Measurements from ENCODE around the gene PNPLA2. TPM values are rescaled to one million over a fixed set of nuclear protein-coding genes. Genes with fewer than 3 reads are reported as not detected.

PNPLA2 gene
- total RNA-seq, 1 experiment from 2014 or later = 10.3 TPM

DNA sequence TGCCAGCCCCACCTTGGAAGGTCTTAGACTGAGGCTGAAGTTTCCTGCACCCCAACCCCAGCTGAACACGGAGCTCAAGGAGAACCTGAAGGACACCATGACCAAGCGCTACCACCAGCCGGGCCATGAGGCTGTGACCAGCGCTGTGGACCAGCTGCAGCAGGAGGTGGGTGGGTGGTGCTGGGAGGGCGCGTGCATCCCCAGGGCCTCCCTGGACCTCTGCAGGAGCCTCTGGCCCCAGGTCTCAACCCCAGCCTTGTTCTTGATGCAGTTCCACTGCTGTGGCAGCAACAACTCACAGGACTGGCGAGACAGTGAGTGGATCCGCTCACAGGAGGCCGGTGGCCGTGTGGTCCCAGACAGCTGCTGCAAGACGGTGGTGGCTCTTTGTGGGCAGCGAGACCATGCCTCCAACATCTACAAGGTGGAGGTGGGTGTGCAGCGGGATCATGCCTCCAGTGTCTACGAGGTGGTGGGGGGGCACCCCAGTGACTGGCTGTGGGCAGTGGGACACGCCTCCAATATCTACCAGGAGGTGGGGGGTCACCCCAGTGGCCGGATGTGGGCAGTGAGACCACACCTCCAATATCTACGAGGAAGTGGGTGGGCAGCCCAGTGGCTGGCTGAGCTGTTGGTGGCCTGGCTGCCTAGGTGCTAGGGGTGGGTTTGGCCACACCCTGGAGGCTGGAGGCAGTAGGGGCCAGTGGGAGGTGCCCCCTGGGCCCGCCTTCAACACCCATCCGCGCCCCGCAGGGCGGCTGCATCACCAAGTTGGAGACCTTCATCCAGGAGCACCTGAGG is 18.7 kb downstream of the PNPLA2 start:
- DNase-seq (ENCODE audit: low spot score) = no peak
- in situ Hi-C loops (cut with HindIII; ENCODE audit: low sequenced_read_pairs) = no loop called here

DNA sequence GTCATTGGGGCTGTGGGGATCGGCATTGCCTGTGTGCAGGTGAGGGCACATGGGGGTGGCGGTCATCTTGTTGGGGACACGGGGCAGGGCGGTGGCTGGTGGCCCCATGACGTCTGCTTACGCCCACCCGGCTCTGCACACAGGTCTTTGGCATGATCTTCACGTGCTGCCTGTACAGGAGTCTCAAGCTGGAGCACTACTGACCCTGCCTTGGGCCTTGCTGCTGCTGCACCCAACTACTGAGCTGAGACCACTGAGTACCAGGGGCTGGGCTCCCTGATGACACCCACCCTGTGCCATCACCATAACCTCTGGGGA is 19.2 kb downstream of the PNPLA2 start:
- DNase-seq (ENCODE audit: low spot score) = no peak
- in situ Hi-C loops (cut with HindIII; ENCODE audit: low sequenced_read_pairs) = no loop called here

DNA sequence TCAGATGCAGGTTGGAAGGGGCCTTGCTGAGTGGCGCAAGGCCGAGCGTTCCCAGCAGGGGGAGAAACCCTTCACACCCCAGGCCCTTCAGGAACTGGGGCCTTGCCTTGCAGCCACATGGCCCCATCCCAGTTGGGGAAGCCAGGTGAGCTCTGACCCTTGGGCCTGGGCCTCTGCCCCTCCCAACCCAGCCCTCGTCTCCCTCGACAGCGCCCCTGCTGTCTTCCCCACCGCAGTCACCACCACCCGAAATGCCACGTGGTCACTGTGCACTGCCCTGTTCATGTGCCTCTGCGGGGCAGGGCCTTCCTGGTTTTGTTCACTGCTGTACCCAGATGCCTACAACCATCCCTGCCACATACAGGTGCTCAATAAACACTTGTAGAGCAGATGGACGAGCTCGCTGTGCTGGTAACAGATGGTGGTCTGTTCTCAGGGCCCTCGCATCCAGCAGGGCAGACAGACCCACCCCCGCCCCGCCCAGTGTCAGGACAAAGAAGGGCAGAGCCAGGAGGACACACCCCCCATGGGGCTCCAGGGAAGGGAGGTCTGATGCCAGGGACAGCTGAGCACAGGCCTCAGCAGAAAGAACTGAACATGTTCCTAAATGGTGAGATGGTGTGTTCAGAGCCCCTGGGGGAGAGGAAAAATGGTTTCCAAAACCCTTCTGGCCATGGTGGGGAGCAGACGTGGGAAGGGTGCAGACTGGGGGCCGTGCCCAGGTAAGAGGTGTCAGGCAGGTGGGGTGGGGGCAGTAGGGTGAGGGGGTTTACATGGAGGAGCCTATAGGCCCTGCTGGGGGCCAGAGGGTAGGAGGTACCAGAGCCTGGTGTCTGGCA is 19.9 kb downstream of the PNPLA2 start:
- in situ Hi-C loops (cut with HindIII; ENCODE audit: low sequenced_read_pairs) = no loop called here
- no peak for DNase-seq (ENCODE audit: low spot score)

DNA sequence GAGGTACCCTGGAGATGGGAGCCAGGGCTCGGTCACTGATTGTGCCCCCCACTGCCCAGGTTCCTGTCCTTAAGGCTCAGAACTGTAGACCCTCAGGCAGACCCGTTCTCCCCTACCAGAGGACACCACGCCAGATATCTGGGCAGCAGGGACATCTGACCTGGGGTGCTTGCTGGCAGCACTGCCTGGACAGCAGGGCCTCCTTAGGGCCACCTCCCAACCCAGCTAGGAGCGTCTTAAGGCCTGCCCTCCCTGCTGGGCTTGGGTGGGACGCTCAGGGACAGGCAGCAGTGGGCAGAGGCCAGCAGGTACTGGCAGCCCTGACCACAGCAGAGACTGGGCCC is 20.5 kb downstream of the PNPLA2 start:
- no peak for DNase-seq (ENCODE audit: low spot score)
- in situ Hi-C loops (cut with HindIII; ENCODE audit: low sequenced_read_pairs) = no loop called here

DNA sequence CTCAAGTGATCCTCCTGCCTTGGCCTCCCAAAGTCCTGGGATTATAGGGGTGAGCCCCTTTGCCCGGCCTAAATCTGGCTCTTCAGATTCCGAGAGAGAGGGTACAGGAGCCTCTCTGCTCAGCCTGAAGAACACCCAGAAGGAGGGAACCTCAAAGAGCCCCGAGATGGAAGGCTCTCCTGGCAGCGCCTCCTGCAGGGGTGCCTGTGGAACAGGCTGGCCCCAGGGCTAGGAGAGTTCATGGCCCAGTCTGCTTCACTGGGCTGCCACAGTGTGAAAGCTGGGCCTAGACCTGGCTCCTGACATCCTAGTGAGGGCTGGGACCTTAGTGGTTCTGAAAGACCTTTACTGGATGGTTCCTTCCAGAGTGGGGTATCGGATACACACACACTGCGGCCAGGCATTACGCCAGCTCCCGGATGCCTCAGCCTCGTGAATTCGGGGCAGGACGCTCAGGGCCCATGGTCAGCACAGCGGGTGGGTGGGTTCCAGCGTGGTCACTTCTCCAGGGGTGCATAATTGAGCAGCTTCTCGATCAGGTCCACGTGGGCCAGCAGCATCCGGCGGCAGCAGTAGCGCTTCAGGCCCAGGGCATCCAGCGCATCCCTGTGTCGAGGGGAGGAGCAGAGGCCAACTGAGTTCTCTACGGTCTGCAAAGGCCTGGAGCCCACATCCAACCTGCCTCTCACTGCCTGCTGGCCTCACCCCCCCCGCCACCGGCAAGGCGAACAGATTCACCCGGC is 21.3 kb downstream of the PNPLA2 start:
- DNase-seq (ENCODE audit: low spot score) = no peak
- in situ Hi-C loops (cut with HindIII; ENCODE audit: low sequenced_read_pairs) = no loop called here

DNA sequence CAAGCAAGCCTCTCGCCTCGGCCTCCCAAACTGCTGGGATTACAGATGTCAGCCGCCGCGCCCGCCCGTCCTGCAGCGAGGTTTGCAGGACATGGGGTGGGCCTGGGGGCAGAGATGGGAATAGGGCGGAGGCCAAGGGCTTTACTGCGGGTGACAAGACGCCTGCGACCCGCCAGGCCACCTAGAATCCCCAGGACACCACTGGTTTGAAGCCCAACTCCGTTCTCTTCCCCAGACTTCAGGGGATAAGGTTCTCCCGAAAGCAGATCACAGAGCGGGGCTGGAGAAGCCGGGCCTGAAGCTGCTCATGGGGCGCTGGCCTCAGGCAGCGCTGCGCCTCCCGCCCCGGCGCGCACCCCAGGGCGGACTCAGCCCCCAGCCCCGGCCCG is 23.3 kb downstream of the PNPLA2 start:
- in situ Hi-C loops (cut with HindIII; ENCODE audit: low sequenced_read_pairs) = no loop called here
- DNase-seq (ENCODE audit: low spot score) = no peak

DNA sequence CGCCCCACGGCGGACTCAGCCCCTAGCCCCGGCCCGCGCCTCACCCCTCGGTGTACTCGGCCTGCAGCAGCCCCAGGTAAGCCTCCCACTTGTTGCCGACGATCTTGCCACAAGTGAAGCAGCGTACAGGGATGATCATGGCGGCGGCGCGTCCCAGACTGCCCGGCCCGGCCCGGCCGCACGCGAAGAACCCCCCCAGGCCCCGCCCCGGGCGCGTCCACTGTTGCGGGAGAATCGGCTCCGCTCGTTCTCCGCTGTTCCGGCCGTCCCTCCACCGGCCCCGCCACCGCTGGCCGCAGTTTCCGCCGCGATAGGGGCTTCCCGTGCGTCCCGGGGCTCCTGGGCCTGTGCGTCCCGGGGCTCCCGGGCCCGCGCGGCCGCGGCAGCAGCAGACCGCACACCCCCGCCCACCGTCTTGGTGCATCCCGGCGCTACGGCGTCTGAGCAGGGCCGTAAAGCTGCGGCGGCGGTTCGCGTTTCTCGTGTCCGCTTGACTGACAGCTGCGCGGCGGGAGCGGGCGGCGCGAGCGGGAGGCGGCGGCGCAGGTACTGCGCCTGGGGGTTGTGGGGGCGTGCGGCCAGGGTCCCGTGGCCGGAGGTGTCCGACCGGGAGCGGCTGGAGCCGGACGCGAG is 23.8 kb downstream of the PNPLA2 start, which contains the start of the genes POLR2L and TSPAN4:
POLR2L (minus strand) TSS at position 160 of the 633 bp plus-strand sequence; CDS start at position 139, 21 bp downstream.
TSPAN4 (plus strand) TSS at position 483 of the 633 bp plus-strand sequence. CDS start 7,453 bp downstream, outside the sequence.
- in situ Hi-C loops (cut with HindIII; ENCODE audit: low sequenced_read_pairs) = no loop called here
- peak; percentile 84 for DNase-seq (ENCODE audit: low spot score)

DNA sequence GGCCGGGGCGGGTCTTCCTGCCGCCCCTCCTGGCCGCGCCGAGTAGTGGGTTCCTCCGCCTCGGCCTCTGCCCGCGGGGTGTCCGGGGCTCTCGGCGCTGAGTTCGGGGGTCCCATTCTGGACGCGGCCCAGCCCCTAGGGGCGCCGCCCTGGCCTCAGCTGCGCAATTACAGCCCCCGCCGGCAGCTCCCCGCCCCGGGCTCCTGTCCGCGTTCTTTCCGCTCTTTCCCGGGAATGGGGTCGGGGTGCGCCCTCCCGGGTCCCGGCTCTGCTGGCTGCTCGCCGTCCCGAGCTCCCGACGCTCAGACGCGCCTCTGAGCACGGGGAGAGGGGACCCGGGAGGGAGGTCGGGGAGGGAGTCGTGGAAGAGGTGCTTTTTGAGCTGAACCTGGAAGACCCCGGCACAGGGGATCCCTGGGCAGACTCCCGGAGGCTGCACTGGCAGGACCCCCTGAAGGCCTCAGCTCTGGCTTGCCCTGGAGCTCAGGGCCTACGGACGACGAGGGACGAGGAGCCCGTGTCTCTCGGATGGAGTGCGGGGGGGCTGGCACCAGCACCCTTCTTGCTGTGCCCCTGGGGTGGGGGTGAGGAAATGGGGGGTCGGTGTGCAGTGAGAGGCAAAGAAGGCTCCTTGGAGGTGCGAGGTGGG is 24.5 kb downstream of the PNPLA2 start:
- no peak for DNase-seq (ENCODE audit: low spot score)

DNA sequence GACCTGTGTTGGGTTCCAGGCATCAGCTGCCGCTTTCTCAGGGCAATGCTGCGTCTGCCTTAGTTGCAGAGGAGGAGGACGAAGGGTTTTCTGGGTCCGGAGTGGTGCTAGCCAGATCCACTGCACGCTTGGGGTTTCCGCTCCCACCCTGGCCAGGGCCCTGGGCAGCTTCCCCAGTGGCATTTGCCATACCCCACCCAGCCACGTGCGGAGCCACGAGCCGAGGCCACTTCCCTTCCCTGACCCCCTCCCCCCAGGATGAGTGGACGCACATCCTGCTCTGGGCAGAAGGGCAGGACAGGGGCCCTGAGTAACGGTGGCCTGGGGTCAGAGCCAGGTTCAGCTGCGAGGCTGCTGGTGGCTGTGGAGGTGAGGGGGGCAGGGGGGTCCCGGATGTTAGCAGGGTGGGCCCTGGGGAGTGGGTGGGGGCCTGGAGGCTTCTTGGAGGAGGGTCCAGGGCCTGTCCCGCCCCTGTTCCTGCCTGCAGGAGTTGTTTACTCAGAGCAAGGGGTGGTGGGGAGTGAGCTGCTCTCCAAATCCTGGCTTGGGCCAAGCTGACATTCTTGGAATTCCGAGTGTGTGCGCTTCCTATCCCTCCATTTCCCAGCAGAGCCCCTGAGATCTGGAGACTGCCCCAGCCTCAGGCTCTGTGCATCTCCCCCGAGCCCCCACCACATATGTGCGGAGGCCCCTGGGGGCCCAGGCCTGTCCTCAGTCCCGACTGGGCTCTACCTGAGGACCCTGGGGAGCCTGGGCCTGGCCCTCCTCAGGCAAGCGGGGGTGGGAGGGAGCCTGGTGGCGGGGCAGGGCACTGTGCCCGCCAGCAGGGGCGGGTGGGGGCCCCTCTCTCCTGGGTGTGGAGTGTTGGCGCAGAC is 25.3 kb downstream of the PNPLA2 start:
- in situ Hi-C loops (cut with HindIII; ENCODE audit: low sequenced_read_pairs) = no loop called here

More for the DNA sequence above, 24.5 kb downstream of the PNPLA2 start:
- in situ Hi-C loops (cut with HindIII; ENCODE audit: low sequenced_read_pairs) = no loop called here

DNA sequence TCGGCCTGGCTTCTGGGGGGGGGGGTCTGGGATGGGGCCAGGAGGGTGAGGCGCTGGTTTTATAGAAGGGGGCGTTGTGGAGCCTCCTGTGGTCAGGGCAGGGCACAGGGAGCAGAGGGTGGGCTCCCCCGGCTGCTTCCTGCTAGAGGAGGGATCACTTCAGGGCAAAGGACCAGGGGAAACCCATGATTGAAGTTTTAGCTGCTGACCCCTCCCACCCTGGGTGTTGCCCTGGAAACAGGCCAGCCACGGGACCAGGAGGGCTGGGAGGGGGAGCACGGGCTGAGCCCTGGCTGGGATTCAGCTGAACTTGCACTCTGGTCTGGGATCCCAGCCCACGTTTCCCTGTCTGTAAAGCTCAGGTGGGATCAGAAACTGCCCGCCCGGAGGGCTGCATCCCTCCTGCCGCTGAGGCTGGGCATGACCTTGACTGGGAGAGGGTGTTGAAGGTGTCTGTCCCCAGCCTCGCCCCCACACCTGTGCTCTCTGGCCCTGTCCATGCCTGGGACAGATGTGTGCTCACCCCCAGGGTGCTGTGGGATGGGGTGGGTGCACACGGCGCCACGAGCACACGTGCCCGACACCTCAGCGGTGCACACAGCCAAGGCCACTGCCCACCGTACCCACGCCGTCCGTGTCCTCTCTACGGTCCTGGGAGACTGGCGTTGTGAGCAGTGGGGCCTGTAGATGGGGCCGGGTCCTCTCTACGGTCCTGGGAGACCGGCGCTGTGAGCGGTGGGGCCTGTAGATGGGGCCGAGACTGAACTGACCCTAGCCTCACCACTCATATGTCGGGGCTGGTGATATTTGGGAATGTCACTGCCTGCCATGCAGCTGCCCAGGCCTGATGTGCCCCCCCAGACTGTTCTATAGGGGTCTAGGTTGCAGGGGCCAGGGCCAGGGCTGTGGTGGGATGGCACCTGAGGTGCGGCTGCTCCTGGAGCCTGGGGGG is 26.3 kb downstream of the PNPLA2 start:
- DNase-seq (ENCODE audit: low spot score) = peak; percentile 67
- in situ Hi-C loops (cut with HindIII; ENCODE audit: low sequenced_read_pairs) = no loop called here

More for the DNA sequence above, 25.3 kb downstream of the PNPLA2 start:
- DNase-seq (ENCODE audit: low spot score) = peak; percentile 65

DNA sequence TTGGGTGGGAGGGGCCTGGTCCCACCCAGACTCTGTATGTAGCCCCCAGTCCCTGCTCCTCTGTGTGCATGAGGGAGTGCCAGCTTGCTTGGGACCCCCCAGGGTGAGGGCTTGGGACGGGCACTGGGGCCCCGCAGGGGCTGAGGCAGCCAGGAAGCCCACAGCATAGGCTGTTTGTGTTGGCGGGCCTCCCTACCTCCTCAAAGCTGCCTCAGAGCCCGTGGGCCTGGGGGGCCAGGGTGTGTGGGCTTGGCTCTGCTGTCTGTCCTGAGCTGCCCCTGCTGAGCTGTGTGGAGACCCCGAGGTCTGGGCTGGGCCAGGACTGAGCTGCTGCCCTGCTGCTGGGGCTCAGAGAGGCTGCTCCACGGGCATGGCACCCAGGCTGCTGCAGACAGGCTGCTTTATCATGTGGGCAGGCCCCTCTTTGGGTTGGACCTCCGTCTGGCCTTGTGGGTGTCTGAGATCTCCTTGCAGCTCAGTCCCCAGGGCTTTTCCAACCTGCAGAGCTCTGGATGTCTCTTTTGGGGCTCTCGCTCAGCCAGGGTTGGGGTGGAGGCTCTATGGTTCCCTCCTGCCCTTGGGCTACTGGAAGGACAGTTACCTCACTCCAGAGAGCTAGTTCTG is 27.3 kb downstream of the PNPLA2 start:
- in situ Hi-C loops (cut with HindIII; ENCODE audit: low sequenced_read_pairs) = no loop called here
- DNase-seq (ENCODE audit: low spot score) = no peak

DNA sequence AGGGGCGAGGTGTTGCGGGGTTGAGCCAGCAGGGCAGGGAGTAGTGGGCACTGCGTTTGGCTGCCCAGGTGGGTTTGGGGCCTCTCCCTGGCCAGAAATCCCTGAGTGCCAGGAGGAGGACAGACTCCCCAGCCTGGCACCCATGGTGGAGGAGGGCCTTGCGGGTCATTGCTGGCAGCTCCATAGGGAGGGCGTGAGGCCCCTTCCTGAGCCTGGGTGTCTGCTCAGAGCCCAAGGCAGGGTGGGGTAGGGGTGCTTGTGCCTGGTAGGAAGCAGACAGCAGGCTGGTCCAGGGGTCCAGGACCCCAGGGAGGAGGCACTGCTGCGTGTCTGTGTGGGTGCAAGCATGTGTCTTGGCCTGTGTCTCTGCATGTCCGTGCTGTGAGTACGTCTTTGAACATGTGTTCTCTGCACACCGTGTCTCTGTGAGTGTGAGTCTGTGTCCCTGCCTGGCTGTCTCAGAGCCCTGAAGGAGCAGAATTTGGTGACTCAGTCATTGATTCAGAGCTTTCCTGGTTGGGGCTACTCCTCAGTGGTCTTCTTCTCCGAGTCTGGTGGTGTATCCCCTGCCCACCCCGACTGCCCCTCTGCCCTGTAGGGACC is 27.9 kb downstream of the PNPLA2 start:
- in situ Hi-C loops (cut with HindIII; ENCODE audit: low sequenced_read_pairs) = no loop called here
- no peak for DNase-seq (ENCODE audit: low spot score)

DNA sequence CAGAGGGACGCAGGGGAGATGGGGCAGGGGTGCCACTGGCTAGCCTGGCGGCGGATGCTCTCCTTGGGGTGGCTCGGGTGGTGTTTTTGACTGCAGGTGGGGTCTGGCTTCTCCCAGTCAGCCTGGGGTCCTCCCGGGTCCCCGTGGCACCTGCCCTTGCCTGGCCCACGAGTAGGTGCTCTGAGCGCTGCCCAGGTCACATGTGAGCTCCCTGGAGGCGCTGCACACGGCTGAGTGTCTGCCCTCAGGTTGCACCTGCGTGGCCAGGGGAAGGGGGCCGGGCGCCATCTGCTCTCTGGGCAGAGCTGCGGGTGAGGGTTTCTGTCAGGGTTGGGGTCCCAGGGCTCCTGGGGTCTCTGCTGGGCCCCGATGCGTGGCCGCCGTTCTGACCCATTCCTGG is 29.2 kb downstream of the PNPLA2 start:
- in situ Hi-C loops (cut with HindIII; ENCODE audit: low sequenced_read_pairs) = no loop called here
- no peak for DNase-seq (ENCODE audit: low spot score)

DNA sequence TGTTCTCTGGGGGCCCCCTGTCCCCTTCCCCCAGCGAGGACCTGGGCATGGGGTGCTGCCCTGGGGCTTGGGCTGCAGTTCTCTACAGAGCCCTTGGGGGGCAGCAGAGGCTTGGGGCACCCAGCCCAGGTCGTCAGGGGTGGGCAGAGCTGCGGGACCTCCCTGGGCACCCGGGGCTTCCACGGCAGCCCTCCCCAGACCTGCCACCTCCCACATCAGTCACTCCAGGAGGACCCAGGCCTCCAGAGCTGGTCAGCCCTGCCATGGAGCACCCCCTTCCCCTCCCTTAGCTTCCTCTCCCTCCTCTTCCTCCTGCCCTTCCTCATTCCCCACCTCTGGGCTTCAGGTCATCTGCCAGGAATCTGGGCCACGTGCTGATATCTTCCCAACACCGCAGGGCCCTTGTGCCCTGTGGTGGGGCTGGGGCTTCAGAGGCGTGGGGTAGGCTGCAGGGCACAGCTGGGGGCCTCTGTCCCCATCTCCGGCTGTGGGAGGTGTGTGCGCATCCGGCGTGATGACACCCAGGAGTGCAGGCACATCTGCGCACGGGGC is 29.7 kb downstream of the PNPLA2 start:
- DNase-seq (ENCODE audit: low spot score) = peak; percentile 64
- in situ Hi-C loops (cut with HindIII; ENCODE audit: low sequenced_read_pairs) = no loop called here

DNA sequence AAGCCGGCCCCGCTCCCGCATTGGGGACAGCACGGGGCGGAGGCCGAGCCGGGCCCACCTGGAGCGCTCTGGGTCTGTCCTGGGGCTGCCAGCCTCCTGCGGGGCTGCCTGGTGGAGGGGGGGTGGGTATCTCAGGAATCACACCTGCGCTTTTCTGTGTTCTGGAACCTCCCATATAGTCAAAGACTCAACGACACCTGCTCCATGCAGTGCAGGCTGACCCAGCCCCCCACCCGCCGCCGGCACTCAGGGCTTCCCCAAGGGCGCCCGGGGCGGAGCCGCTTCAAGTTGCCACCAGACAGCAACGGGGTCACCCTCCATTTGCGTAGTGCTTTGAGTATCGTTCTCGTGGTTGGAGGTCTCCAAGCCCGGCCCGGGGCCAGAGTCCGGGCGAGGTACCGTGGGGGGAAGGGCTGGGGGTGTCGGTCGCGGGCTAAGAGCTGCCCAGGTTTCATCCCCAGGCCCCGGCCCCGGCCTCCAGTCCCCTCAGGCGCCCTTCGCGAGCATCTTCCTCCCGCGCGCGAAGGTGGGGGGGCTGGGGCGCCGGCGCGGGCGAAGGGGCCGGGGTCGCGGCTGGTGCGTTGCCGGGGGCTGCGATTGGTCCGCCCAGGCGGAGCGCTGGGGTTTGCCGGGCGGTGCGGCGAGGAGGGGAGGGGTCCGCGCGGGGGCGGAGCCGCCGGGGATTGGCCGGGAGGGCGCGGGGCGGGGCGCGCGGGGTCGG is 30.6 kb downstream of the PNPLA2 start:
- DNase-seq (ENCODE audit: low spot score) = no peak
- in situ Hi-C loops (cut with HindIII; ENCODE audit: low sequenced_read_pairs) = no loop called here
